GM18870 (cell line): Measurements from ENCODE around the gene DCDC2.
A peak's percentile ranks its signal among the peaks of the same experiment; 100 is the strongest.
"Not testable (repeated sequence)": the region's sequence is repeated elsewhere in the genome, so short reads cannot be mapped to it uniquely, and the experiment has no call there.

Experiments used
- ATAC-seq: cut with Tn5 transposase; IDR thresholded peaks from one replicate; pipeline ENCODE4 v1.9.1; 2021; ENCODE audit warnings: moderate library complexity; ENCODE audit not compliant: unreplicated experiment

Gene DCDC2

DNA sequence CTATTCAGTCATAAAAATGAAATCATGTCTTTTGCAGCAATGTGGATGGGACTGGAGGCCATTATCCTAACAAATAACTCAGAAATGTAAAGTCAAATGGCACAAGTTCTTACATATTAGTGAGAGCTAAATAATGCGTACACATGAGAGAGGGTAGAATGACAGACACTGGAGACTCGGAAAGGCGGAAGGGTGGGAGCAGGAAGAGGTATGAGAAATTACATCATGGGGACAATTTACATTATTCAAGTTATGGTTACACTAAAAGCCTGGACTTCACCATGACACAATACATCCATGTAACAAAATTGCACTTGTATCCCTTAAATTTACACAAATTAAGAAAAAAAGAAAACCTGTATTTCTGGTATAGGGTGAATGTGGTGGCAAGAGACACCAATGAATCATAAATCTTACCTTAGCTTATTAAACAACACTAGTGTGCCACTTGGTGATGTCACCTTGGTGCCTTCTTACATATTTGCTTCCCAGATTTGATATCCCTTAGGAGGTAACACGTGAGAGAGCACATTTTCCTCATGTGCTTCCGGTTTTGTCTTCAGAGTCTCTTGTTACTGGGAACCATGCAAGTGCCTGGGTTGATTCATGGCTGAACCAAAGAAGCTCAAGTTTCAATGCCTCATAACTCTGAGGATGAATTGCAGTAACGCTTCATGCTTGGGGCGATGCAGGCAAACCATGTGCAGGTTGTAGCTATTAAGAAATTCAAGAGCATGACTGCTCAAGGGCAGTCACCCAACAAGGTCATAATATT, 84.6 kb downstream of the DCDC2 start:
- no peak for ATAC-seq

DNA sequence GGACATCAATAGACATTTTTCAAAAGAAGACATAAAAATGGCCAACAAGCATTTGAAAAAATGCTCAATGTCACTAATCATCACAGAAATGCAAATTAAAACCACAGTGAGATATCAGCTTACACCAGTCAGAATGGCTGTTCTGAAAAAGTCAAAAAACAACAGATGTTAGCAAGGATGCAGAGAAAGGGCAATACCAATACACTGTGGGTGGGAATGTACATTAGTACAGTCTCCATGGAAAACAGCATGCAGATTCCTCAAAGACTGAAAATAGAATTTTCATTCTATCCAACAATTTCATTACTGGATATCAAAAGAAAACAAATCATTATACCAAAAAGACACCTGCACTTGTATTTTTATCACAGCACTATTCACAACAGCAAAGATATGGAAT, 85.3 kb downstream of the DCDC2 start:
- no peak for ATAC-seq

DNA sequence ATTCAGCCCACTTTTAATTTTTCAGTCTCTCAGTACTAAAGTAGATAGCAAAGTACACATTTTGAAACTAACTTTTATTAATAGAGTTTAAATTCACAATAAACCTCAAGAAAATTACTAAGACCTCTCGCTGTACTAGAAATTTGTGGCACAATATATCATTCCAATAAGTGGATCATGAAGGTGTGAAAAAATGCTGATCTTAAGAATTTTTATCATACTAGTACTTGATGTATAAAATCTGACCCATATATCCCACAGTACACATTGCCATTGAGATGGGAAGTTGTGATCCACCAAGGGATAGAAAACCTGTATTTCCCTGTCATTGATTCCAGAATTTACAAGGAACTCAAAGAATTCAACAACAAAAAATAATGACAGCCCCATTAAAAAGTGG, 85.7 kb downstream of the DCDC2 start:
- ATAC-seq = no peak

DNA sequence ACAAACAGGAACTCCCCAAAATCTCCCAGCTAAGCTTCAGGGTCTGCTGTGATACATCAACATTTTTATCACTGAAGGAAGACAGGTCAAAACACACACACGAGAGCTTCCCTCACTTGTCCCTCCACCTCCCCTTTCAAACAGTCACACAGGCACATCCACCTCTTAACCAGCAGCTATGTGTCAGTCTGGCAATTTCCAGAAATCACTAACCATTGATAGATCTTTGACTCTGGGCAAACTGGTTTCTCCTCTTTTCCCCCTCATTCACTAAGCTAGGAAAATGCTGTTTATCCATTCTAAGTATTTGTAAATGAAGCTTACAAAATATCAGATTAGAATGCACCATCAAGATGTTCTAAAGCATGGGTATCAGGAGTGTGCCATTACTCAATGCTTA, 87.8 kb downstream of the DCDC2 start:
- no peak for ATAC-seq

DNA sequence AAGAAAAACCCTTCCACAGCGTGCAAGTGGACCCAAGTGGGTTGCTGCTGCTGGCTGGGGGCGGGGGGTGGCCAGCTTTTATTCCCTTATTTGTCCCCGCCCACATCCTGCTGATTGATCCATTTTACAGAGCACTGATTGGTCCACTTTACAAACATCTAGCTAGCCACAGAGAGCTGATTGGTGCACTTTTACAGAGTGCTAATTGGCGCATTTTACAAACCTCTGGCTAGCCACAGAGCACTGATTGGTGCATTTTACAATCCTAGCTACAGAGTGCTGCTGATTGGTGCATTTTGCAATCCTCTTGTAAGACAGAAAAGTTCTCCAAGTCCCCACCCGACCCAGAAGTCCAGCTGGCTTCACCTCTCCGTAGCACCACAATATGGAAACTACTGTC, 99.6 kb downstream of the DCDC2 start:
- not testable (repeated sequence) for ATAC-seq

DNA sequence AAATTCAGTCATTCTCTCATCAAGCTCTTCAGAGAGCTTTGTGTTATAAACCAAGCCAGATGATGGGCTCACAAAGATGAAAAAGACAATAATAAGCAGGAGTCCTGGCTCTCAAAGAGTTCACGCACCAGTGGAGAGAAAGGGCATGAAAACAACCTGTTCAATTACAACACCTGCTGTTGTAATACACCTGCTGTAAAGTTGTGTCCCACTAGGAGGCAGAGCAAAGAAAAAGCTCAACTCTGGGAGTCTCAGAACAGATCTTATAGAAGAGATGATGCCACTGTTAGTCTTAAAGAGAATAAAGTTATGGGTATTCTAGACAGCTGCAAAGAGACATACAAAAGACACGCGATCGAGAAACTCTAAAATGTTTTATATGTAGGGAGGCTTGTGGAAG, 100.6 kb downstream of the DCDC2 start:
- ATAC-seq = no peak

DNA sequence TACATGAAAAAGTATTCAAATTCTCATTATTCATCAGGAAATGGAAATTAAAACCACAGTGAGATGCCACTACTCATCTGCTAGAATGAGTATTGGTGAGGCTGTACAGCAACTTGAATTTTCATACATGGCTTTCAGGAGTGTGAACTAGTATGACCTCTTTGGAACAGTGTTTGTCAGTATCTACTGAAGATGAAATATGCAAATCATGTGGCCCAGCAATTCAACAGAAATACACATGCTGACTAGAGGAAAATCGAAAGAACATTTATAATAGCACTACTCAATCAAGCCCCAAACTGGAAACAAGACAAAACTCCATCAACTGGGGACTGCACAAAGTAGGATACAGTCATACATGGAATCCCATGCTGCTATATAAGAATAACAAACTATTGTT, 102.2 kb downstream of the DCDC2 start:
- ATAC-seq = peak; percentile 99

DNA sequence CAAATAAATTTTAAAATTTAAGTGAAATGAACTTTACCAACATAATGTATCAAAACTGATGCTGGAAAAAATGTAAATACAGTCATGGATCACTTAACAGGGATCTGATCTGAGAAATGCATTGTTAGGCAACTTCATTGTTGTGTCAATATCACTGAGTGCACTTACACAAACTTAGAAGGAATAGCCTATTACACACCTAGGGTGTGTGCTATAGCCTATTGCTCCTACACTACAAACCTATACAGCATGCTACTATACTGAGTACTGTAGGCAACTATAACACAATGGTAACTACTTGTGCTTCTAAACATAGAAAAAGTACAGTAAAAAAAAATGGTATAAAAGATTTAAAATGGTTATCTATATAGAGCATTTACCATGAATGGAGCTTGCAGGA, 104.5 kb downstream of the DCDC2 start:
- no peak for ATAC-seq

DNA sequence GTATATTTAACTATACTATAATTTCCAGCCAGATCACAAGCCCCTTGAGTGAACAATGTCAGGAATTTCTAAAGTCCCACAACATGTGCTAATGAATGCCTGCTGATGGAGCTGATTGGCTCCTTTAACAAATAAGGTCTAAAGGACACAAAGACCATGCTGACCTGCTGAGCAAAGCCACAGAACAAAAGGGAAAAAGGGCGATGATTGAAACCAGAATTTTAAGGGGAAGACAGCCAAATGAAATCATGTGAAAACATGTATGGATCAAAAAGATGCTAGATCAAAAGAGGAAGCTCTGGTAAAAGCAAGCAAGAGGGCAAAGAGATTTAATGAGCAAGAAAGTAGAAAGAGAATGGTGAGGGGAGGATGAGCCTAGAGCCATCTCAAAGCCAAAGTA, 105.6 kb downstream of the DCDC2 start:
- ATAC-seq = no peak

DNA sequence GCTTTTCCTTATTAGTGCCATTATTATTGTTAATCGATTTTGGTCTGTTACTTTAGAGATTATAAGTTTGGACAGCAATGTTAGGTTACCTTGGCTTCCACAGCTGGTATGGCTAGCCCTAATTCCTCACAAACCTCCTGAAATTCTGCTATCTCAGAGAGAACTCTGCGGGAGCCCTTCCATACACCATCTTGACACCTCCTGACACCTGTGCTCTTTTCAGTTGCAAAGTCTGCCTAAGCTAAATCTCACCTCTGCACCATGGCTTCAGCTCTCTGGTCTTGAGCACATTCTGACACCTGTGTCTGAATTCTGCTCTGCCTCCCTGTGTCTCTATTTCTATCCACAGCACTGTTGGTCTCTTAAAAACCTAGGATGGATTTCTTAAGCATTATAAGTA, 106.5 kb downstream of the DCDC2 start:
- no peak for ATAC-seq

DNA sequence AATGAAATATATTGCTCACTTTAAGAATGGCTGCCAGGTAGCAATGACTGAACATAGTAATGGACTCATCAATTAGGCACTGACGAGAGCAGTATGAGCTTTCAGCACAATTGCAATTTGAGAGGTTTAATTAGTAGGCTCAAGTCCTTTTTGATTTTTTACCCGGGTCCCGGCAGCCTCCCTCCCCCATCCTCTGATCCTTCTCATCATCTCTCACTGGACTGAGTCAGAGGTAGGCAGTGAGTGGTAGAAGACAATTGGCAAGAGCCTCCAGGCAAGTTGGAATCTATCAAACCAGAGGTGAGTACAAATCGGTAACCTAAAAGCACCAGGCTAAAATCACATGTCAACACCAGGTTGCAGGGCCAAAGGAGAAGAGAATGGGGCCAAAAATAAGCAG, 107.9 kb downstream of the DCDC2 start:
- no peak for ATAC-seq

DNA sequence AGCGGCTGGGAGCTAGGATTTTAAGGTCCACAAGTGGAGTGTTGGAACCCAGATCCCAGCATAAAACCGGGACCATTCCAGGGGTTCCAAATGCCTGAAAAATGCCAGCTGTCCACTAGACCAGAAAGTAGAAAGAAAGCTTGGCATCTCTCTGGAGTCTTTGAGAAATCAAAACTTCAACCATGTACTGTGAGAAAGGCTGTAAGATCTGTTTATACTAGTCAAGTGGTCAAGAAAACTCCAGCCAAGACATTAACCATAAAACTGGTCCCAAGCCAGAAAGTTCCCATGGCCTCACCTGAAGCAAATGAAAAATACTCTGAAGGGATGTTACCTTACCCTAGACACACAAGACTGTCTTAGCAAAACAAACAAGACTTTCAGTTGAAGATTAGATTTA, 112.6 kb downstream of the DCDC2 start:
- no peak for ATAC-seq

DNA sequence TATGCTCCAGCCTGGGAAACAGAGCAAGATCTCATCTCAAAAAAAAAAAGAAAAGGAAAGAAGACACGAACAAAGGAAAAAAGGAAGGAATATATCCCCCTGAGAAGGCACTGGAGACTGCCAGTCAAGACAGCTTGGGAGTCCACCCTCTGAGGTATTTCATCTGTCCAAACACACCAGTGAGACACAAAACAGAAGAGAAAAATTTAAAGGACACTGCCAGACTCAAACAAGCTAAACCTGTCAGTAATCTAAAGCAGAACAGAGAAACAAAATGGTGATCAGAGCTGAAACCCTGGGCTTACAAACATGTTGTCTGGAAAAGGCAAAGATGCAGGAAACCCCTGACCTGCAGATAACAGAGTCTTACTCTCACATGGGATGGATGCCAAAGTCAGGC, 114.9 kb downstream of the DCDC2 start:
- ATAC-seq = no peak

DNA sequence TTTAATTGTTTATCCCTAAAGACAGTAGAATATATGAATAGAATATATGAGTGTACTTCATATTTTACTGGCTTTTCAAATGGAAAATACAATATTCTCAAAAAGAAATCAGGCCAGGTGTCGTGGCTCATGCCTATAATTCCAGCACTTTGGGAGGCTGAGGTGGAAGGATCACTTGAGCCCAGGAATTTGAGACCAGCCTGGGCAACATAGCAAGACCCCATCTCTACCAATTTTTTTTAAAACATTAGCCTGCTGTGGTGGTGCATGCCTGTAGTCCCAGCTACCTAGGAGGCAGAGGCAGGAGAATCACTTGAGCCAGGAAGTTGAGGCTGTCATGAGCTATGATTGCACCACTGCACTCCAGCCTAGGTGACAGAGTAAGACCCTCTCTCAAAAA, 116.1 kb downstream of the DCDC2 start:
- not testable (repeated sequence) for ATAC-seq

DNA sequence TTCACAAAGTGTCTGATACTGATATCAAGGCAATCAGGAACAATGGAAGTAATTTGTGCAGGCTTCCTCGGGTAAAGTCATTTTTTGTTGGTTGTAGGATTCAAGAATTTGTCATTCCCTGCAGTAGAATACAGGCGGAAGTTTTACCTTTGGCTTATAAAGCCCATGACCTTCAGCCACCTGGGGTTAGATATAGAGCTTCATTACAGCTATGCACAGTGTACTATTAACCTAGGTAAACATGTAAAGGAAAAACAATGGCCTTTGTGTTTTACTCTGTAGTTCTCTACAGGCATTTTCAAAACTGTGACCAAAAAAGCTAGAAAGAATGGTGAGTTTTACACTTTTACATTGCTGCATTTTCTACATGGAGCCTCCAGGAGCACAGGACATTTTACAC, 116.9 kb downstream of the DCDC2 start:
- ATAC-seq = no peak

DNA sequence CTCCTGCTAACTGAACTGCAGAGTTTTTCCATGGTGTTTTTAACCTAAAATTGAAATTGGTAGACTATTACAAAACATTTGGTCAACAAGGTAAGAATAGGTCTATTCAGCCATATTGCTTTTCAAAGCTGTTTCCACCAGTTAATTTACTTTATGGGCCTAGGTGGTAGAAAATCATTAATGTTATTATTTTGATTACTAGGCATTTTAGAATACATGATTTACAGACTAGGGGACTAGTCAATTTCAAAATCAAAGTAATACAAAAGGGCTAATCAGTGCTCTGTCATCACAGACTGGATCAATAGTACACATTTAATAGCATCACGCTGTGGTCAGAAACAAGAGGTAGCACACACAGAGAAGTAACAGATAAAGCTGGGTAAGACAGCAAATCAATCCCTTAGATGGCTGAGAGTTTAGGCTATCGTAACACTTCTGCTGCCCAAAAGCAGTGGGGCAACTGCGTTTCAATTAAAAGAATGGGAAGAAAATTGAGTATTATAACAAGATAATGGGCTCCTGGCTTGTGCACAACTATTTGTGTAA, 117.4 kb downstream of the DCDC2 start:
- ATAC-seq = no peak

DNA sequence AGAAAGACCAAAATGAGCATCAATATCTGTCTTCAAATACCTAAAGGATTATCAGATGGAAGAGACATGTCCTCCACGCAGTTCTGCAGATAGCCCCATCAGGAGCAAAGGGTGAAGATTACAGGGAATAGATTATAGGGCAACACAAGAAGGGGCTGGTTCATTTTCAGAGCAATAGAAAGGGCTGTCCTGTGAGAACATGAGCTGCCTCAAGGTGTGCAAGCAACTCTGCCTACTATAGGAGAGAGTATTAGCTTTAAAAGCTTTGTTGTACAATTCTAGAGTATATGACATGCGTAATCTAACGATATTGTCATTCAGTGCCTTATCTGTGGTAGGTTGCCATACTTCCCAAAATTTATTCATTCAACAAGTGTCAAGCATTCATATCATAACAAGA, 119.2 kb downstream of the DCDC2 start:
- ATAC-seq = no peak

DNA sequence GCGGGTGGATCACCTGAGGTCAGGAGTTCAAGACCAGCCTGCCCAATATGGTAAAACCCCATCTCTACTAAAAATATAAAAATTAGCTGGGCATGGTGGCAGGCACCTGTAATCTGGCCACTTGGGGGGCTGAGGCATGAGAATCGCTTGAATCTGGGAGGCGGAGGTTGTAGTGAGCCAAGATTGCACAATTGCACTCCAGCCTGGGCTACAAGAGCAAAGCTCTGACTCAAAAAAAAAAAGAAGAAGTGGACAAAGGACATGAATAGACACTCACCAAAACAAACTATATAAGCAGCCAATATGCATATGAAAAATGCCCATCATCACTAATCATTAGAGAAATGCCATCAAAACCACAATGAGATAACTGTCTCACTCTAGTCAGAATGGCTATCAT, 121.1 kb downstream of the DCDC2 start:
- ATAC-seq = not testable (repeated sequence)

DNA sequence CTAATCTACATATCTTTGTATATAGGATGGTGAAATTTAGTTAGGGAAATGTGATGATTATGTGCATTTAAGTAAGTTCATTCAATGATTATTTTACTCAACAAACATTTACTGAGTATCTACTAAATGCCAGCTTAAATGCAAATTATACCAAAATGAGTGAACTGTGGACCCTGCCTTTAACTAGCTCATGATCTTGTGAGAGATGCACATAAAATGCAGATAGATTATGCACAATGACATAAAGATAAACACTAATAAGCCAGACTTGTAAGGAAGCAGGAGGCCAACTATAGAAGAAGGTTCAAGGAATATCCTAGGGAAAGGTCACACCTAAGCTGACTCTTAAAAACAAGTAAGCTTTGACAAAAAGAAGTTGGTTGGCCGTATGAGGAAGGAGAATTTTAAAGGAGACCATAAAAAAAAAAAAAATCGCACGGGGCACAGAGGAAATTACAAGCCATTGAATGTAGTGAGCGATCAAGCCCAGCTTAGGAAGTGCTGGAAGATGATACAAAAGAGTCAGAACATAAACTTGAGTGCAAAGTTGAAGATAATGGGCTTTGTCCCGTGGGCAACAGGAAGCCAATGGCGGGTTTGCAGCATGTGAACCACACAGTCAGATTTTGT, 123.9 kb downstream of the DCDC2 start:
- no peak for ATAC-seq

DNA sequence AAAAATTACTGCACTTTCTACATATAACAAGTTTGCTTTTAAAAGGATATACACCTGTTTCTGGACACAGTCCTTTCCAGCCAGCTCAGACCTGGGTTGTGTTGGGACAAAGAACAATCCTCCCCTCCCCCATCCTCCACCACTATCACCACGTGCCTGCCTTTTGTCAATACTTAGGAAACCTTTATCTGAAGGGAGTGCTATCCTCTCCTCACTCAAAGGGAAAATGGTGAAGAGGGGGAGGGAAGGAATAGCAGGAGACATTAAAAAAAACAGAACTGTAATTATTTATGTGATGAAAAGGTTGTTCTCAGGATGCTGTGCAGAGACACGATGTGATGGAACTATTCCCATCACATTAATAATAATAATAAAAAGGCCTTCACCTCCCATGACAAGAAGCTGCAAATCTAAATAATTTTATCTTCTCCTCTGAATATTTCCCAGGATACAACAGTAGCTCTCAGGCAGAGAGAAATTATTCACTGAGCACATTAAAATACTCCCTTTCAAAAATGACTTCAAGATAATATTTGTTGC, 126.4 kb downstream of the DCDC2 start:
- no peak for ATAC-seq

DNA sequence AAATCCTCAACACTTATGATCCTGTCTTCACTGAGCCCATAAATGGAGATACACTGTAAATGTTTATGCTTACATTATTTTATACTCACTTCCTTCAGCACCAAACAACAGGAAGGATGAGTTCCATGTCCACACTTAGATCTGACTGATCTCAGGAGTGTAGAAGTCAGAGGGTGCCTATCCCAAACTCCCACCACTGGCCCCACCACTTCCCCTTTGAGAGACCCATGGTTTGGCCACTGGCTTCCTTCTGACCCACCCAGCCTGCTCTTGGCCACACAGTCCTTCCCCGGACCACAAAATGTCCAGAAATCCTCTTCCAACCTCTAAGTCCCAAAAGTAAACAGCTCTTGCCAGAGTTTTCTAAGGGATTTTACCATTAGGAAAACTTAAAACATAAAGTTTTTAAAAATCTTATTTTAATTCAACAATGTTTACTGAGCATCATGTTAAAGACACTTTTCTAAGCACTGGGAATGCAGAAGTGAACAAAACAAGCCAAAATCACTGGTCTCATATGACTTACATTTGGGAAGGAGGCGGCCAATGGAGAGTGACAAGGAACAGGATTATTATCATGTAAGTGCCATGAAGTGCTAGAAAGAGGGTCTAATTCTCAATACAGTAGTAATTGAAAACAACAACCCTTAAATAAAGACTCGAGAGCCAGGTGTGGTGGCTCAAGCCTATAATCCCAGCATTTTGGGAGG, 128.0 kb downstream of the DCDC2 start:
- ATAC-seq = no peak
